Mucosa of descending colon (tissue), 3 donors: ENCODE measurements around the gene STUM. TPM values are rescaled to one million over a fixed set of nuclear protein-coding genes. Genes with fewer than 3 reads are reported as not detected.
"Not testable (repeated sequence)": the region's sequence is repeated elsewhere in the genome, so short reads cannot be mapped to it uniquely, and the experiment has no call there.

ENCODE experiments used
- ATAC-seq: fragments of 200-7000 bp; cut with Tn5 transposase; one replicate; pipeline ENCODE4 v1.9.1; 2020; ENCODE audit warnings: mild to moderate bottlenecking, moderate library complexity
- DNase-seq, 3 donors: peaks; one replicate each; pipeline ENCODE4 v3.0.0-alpha.2; 2020
- H3K36me3 ChIP-seq: fragments of 200-600 bp; one replicate; pipeline ENCODE4 v1.8.0; 2021; ENCODE audit warnings: low read depth, mild to moderate bottlenecking
- H3K4me1 ChIP-seq: fragments of 200-600 bp; one replicate; pipeline ENCODE4 v1.8.0; 2021; ENCODE audit warnings: low read depth, mild to moderate bottlenecking
- H3K4me3 ChIP-seq: fragments of 200-600 bp; one replicate; pipeline ENCODE4 v1.8.0; 2021; ENCODE audit warnings: mild to moderate bottlenecking
- H3K9me3 ChIP-seq: fragments of 200-600 bp; one replicate; pipeline ENCODE4 v1.8.0; 2021; ENCODE audit warnings: mild to moderate bottlenecking
- CTCF ChIP-seq: fragments of 200-600 bp; IDR thresholded peaks from one replicate; pipeline ENCODE4 v1.8.0; 2022; ENCODE audit warnings: antibody characterized with exemption, mild to moderate bottlenecking
- intact Hi-C, 2 donors: fragments of 100-400 bp; cut with DNase I in 1 of 2; cut with micrococcal nuclease in 1 of 2; formaldehyde crosslinking; loops; one replicate each; pipeline versions ENCODE4 v1.11.0 to v1.11.1; 2022; cut with DNase I, micrococcal nuclease
- total RNA-seq, 3 donors: library from RNA; stranded (reverse); fragmentation: NEBNext Ultra II Directional in 2 of 3; extraction: Animal tissue kit (Norgen Biotek cat#: 25700) in 2 of 3; gene quantifications; one replicate each; pipeline versions ENCODE4 v1.2.1 to v1.2.4, GENCODE V29; 2021 to 2023
- donor health status: DM: no; HTN: no; CAD: no; lungs with moderate emphysema.
- donor health status: DM: no; HTN: no; CAD: no.
- donor health status: DM: no; HTN: yes; CAD: no.

Gene STUM
- total RNA-seq, 3 donors from 2014 or later, result 1.2 to 18.4 (median 4.9) TPM

GRCh38 chr1:226590614-226591013 lies 42.0 kb downstream of the STUM start:
- Histone ChIP-seq H3K36me3 (no peaks in the 10 kb centered on the region), H3K4me1 (no peaks in the 10 kb centered on the region), H3K9me3 (no peaks in the 10 kb centered on the region), H3K4me3 (no peak overlapping the region)
- intact Hi-C loops, result no loop called here
- no peak for ATAC-seq
- DNase-seq, result no peak
- TF ChIP-seq CTCF, result no peak

- no peaks in the 10 kb centered on the region for H3K9me3 ChIP-seq
- TF ChIP-seq CTCF, result no peak
- H3K36me3 ChIP-seq, result no peaks in the 10 kb centered on the region
- no peak for ATAC-seq
- no peaks in the 10 kb centered on the region for H3K4me1 ChIP-seq
- intact Hi-C loops, result no loop called here
- no peak for DNase-seq
- H3K4me3 ChIP-seq, result no peak overlapping the region
Measured at GRCh38 chr1:226593541-226593940, 45.0 kb downstream of the STUM start.

GRCh38 chr1:226596531-226597165 lies 48.1 kb downstream of the STUM start:
- intact Hi-C loops, result no loop called here
- Histone ChIP-seq H3K9me3 (no peaks in the 10 kb centered on the region), H3K4me1 (no peaks in the 10 kb centered on the region), H3K4me3 (no peak overlapping the region), H3K36me3 (no peaks in the 10 kb centered on the region)
- ATAC-seq, result no peak
- no peak for TF ChIP-seq CTCF
- DNase-seq, result no peak

GRCh38 chr1:226597616-226598454 lies 49.3 kb downstream of the STUM start:
- ATAC-seq (no peak), DNase-seq (no peak)
- no peaks in the 10 kb centered on the region for H3K36me3 ChIP-seq
- no peak overlapping the region for H3K4me3 ChIP-seq
- no peaks in the 10 kb centered on the region for H3K4me1 ChIP-seq
- H3K9me3 ChIP-seq, result no peaks in the 10 kb centered on the region
- intact Hi-C loops, result no loop called here
- TF ChIP-seq CTCF, result no peak

GRCh38 chr1:226598455-226598849 lies 49.9 kb downstream of the STUM start:
- no peak for DNase-seq
- Histone ChIP-seq H3K4me3 (no peak overlapping the region), H3K4me1 (no peaks in the 10 kb centered on the region), H3K9me3 (no peaks in the 10 kb centered on the region), H3K36me3 (no peaks in the 10 kb centered on the region)
- no peak for TF ChIP-seq CTCF
- intact Hi-C loops, result no loop called here
- no peak for ATAC-seq

GRCh38 chr1:226598955-226599354 lies 50.4 kb downstream of the STUM start:
- intact Hi-C loops, H3K4me3 ChIP-seq, H3K9me3 ChIP-seq, DNase-seq, H3K4me1 ChIP-seq, H3K36me3 ChIP-seq, ATAC-seq: not testable (repeated sequence)
